Esophagus squamous epithelium (tissue), 4 donors: Measurements from ENCODE around the gene RERE.

Source experiments
- CTCF ChIP-seq, 6 experiments: fragments of 450-650 bp in 4 of 6; fragments of 200-600 bp in 2 of 6; sonication (generic) in 2 of 6; IDR thresholded peaks; one replicate each; pipeline ENCODE4 v1.5.1; 2016 to 2019; ENCODE audit warnings: antibody characterized with exemption in 6 of 6, mild to moderate bottlenecking in 4 of 6, moderate library complexity in 4 of 6
- POLR2A ChIP-seq, 4 donors: fragments of 450-650 bp; IDR thresholded peaks; one replicate each; pipeline ENCODE4 v1.6.1; 2017; ENCODE audit warnings: antibody characterized with exemption in 4 of 4, mild to moderate bottlenecking in 4 of 4, moderate library complexity in 3 of 4

GRCh38 chr1:8598783-8599182 is 218.7 kb downstream of the RERE start:
- TF ChIP-seq CTCF (IDR thresholded peaks at IDR 0.05): no peak
- no peak for TF ChIP-seq POLR2A (IDR thresholded peaks at IDR 0.05)
